Fibroblast of lung (primary cell): ENCODE results near the gene MRE11.
"Not testable (repeated sequence)": the region's sequence is repeated elsewhere in the genome, so short reads cannot be mapped to it uniquely, and the experiment has no call there.

Experiments used
- EZH2 ChIP-seq: IDR thresholded peaks from 2 replicates; pipeline ENCODE4 v1.5.1; 2012; ENCODE audit warnings: low read length, control low read depth, mild to moderate bottlenecking; ENCODE audit errors: missing control alignments
- TF ChIP-seq, protein P1 (sequence below), 2 donors: IDR thresholded peaks in 1 of 2; conservative IDR thresholded peaks in 1 of 2; 1 replicate in 1 of 2; 2 replicates in 1 of 2; pipeline ENCODE4 v1.5.1; 2011 to 2012; ENCODE audit warnings: low read length in 2 of 2, control low read depth in 1 of 2, inconsistent platforms in 1 of 2, low read depth in 1 of 2, mild to moderate bottlenecking in 1 of 2

- TF ChIP-seq, protein P1, sequence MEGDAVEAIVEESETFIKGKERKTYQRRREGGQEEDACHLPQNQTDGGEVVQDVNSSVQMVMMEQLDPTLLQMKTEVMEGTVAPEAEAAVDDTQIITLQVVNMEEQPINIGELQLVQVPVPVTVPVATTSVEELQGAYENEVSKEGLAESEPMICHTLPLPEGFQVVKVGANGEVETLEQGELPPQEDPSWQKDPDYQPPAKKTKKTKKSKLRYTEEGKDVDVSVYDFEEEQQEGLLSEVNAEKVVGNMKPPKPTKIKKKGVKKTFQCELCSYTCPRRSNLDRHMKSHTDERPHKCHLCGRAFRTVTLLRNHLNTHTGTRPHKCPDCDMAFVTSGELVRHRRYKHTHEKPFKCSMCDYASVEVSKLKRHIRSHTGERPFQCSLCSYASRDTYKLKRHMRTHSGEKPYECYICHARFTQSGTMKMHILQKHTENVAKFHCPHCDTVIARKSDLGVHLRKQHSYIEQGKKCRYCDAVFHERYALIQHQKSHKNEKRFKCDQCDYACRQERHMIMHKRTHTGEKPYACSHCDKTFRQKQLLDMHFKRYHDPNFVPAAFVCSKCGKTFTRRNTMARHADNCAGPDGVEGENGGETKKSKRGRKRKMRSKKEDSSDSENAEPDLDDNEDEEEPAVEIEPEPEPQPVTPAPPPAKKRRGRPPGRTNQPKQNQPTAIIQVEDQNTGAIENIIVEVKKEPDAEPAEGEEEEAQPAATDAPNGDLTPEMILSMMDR (conservative IDR thresholded peaks at IDR 0.05 in 1 of 2, IDR thresholded peaks at IDR 0.05 in 1 of 2; ENCODE audit: low read depth in 1 of 2, low read length in 2 of 2) = not testable (repeated sequence)
- not testable (repeated sequence) for TF ChIP-seq EZH2
These were observed 12.9 kb upstream of the MRE11 start for GRCh38 chr11:94506513-94506912.
